Fibroblast of skin of scalp (primary cell): ENCODE data around the gene POMT2. TPM values are rescaled to one million over a fixed set of nuclear protein-coding genes. Genes with fewer than 3 reads are reported as not detected.
"Not testable (repeated sequence)": the region's sequence is repeated elsewhere in the genome, so short reads cannot be mapped to it uniquely, and the experiment has no call there.

Experiments used
- DNase-seq: peaks from one replicate; pipeline ENCODE4 v3.0.0-alpha.2; 2013
- polyA plus RNA-seq, 2 experiments: library from polyadenylated mRNA; unstranded; fragments of 120-200 nt; gene quantifications; one replicate each; pipeline ENCODE4 v1.2.1, GENCODE V29; 2013; ENCODE audit not compliant: insufficient read length in 2 of 2

POMT2 gene, protein sequence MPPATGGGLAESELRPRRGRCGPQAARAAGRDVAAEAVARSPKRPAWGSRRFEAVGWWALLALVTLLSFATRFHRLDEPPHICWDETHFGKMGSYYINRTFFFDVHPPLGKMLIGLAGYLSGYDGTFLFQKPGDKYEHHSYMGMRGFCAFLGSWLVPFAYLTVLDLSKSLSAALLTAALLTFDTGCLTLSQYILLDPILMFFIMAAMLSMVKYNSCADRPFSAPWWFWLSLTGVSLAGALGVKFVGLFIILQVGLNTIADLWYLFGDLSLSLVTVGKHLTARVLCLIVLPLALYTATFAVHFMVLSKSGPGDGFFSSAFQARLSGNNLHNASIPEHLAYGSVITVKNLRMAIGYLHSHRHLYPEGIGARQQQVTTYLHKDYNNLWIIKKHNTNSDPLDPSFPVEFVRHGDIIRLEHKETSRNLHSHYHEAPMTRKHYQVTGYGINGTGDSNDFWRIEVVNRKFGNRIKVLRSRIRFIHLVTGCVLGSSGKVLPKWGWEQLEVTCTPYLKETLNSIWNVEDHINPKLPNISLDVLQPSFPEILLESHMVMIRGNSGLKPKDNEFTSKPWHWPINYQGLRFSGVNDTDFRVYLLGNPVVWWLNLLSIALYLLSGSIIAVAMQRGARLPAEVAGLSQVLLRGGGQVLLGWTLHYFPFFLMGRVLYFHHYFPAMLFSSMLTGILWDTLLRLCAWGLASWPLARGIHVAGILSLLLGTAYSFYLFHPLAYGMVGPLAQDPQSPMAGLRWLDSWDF
- polyA plus RNA-seq (2013, experiment 1 of 2; ENCODE audit: insufficient read length), result 25.3 TPM
- 24.4 TPM for polyA plus RNA-seq (2013, experiment 2 of 2; ENCODE audit: insufficient read length)

DNA sequence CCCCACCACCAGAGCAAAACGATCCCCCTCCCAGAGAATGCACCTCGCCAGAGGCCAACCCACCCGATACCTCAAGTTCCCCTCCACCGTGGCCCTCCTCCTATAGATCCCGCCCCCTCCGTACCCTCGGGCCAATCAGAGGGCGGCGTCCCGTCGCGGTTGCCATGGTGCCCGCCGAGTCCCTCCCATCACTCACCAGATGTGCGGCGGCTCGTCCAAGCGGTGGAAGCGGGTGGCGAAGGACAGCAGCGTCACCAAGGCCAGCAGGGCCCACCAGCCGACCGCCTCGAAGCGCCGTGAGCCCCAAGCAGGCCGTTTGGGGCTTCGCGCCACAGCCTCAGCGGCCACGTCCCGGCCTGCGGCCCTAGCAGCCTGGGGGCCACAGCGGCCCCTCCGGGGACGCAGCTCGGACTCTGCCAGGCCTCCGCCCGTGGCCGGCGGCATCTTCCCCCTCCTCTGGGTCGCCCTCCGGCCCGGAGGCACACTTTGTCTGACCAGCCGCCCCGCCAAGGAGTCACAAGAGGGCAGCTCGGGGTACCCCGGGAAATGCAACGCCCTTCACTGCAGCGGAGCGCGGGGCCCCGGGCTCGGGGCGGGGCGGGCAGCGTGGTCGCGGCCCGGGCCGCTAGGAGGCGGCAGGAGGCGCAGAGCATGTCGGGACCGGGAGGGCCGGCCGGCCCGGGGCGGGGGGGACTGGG, at the start of gene POMT2:
TSS of gene POMT2 (minus strand) at position 646 of the 698 bp plus-strand sequence. CDS start at position 444, 202 bp downstream.
- peak; percentile 90 for DNase-seq

DNA sequence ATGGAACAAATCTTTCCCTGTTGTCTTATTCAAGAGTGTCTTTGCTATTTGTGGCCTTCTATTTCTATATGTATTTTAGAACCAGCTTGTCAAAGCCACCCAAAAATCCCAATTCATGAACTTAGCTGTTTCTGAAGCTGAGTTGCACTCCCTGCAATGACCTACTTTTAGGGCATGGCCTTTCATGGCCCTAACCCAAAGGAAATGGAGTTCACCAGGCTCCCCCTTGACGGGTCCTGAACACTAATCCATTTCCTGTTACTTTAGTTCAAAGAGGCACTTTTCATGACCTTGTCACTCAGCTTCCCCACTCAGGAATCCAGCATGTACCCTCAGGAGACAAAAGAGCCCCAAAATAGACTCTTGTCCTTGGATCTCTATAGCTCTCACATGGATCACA, 48.6 kb upstream of the POMT2 start:
- no peak for DNase-seq

DNA sequence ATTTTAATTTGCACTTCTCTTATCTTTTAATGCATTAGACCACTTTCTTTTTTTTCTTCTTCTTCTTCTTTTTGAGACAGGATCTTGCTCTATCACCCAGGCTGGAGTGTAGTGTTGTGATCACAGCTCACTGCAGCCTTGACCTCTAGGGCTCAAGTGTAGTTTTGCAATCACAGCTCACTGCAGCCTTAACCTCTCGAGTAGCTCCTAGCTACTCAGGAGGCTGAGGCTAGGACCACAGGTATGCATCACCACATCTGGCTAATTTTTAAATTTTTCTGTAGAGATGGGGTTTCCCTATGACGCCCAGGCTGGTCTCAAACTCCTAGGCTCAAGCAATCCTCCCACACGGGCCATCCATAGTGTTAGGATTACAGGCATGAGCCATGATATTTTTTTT, 43.5 kb upstream of the POMT2 start:
- DNase-seq, result no peak

DNA sequence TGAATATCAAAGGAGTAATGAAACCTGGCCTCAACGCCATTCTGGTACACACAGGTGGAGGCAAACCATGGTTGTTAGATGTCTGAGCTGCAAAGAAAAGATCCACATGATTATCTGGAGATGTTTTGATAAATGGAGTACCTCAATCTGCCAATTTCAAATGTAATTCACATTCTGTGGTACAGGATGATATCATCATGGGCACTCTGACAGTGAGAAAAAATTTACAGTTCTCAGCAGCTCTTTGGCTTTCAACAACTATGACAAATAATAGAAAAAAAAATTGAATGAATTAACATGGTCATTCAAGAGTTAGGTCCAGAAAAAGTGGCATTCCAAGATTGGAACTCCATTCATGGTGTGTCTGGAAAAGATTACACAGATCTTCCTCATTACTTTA, 38.9 kb upstream of the POMT2 start:
- DNase-seq, result no peak

DNA sequence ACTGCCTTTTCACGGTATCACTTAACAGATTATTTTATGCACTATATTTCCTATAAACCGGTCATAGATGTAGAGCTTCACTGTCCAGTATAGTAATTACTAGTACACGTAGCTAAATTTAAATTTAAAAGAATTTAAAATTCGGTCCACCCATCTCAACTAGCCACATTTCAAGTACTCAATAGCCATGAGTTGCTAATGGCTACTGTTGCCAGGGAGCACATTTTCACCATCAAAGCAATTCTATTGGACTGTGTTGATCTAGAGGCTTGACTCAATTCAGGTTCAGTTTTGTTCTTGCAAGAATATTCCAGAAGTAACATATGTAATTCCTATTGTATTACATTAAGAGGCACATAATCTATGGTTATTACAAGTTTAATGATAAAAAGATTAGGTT, 36.2 kb upstream of the POMT2 start:
- no peak for DNase-seq

DNA sequence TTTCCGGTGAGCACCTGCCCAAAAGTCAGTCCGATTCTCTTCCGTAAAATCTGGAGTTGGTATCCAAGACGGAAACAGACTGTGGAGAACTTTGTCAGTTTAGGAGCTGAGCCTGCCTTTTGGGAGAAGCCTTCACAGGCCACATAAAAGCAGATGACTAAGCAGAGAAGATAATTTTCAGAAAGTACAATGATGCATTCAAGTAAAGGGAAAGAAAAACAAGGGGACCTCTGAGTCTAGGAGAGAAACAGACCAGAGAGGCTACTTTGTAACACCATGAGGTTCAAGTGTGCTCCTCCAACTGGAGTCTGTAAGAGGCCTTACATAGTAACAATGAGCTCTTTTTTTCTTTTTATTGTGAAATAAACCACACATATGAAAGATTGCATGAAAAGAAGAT, 35.1 kb upstream of the POMT2 start:
- DNase-seq, result no peak

DNA sequence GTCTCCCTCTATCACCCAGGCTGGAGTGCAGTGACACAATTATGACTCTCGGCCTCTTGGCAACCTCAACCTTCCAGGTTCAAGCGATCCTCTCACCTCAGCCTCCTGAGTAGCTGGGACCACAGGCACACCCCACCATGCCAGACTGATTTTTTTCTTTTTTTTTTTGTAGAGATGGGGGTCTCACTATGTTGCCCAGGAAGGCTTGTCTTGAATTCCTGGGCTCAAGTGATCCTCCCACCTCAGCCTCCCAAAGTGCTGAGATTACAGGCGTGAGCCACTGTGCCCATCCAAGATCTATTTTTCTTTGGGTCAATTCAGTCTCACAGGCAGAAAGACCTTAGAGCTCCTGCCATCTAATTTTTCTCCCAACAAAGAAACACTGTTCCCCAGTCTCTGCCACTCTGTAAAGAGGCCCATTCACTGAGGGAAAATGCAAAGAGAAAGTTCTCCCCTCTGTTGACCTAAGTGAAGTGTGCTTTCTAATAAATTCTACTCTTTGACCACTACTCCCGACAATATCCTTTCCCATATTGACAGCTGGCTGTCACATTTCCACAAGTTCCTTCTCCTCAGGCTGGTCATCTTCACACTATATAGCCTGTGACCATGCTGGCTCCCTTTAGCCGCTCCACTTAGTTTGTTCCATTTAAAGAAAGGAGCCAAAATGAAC, 32.9 kb upstream of the POMT2 start:
- no peak for DNase-seq

DNA sequence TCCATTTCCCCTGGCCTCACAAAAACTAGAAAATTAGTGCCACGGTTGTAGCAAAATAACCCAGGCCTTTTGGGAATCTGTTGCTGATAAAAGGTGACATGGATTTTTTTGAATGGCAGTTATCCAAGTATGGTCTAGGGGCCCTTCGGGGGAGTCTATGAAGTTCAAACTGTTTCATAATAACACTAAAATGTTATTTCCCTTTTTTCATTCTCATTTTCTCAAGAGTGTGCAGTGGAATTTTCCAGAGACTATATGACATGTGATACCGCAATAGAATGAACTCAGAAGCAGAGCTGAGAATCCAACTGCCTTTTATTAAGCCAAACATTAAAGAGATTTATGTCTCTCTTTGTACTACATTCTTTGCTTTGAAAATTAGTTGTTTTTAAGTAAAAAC, 27.1 kb upstream of the POMT2 start:
- DNase-seq, result no peak

DNA sequence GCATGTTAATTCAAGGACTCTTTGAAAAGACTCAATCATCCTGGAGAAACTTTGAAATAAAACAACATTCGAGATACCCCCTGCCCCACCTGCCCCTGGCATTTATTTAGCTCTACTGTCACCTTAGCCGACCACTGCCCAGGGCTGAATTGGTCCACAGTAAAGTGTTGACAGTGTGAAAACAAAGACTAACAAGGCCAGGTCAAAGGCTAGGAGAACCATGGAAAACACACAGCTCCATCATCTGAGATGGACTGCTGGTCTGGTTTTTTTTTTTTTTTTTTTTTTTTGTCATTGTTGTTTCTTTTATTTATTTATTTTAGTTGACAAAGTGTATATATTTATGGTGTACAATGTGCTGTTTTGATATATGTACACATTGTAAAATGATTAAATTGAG, 25.8 kb upstream of the POMT2 start:
- DNase-seq, result no peak

DNA sequence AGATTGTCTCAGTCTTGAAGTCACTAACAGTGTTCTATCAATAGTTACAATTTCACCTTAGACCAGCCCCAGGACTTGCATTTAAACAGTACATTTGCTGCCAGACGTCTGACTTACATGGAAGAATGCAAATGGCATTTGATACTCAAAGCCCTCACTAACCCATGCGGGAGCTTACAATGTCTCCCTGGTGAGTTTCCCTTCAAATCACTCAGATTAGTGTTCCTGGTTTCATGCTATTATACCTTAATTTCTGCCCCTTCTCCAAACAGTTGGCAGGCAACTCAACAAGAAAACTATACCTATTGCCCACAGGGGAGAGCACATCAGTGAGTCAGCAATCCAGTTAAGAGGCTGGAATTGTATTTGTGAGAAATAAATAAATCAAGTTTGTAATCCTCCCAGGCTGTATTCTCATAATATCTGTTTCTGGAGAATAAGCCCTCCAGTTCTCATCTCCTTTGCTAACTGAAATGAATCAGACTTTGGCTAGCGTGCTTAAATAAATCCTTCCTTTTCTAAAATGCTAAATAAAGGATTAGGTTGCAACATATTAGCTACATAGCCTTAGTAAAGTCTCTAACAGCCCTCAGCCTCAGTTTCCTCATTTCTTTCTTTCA, 23.8 kb upstream of the POMT2 start:
- no peak for DNase-seq

DNA sequence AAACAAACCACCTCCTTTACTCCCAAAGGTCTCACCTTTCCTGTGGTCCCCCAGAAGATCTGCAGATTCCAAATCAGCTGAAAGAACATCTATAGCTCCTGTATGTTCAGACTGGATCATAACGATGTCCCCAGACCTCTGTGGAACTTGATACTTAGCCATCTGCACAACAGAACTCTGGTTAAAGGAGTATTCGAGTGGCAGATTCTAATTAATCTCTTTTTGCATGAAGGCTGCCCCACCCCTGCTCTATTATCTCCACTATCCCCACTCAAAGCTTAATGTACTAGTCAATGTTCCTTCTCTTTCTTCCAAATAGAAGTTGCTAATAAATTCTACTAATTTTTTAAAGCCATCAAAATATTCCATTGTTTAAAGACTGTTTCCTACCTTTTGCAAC, 23.0 kb upstream of the POMT2 start:
- DNase-seq, result no peak

DNA sequence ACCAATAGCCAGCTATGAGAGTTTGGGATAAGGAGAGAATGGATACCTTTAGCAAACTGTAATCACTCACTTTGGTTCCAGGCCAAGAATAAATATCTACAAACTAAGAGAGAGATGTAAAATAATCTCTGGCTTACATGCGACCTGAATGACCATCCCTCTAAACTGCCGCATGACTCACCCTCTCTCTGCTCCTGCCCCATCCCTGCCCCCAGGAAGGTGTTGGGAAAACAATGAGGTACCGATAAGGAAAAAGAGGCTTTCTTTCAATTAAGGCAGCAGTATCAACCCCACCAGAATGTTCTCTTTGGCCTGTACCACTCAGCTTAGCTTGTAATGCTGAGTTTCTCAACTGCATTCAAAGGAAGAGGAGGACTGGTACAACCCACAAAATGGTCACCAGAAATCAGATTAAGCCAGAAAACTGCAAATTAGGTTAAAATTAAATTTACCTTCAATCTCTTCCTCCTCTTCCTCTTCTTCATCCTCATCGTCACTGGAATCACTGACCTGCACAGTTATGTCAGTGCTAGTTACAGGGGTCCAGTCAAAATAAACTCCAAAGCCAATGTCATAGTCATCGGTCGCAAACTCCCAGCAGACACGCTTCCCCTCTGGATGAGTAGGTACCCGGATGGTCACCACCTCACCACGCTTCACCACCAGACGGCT, 22.2 kb upstream of the POMT2 start:
- no peak for DNase-seq

DNA sequence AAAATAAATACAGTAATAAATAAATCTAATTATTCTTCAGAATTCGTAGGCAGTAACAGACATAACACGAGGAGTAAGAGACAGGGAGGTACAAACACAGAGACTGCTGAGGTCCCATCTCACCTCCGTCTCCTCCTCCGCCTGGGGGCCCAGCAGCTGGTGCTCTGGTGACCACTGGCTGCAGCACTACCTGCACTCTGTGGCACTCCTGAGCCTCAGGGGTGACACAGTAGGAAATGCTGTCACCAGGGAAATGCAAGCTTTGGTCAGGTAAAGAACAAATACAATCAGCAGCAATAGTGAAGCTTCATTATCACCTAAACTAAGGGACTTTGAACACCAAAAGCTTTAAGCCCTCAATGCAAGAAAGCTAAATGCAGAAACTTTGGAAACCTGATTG, 19.7 kb upstream of the POMT2 start:
- no peak for DNase-seq

DNA sequence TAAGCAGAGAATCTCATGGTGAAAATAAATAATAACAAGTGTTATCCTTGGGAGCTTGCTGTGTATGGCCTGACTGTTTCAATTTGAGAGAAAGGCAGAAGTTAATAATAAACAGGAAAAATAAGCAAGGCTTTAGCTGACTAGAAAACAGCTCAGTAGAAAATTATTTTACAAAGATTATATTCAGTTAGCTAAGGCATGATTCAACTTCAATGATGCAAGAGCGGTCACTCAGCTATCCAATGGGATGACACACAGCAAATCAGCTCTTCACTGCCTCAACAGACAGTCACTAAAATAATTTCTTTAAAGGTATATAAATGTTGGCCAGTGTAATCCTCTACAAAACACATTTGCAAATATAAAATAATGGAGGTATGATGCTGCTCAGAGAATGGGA, 18.7 kb upstream of the POMT2 start:
- peak; percentile 42 for DNase-seq

DNA sequence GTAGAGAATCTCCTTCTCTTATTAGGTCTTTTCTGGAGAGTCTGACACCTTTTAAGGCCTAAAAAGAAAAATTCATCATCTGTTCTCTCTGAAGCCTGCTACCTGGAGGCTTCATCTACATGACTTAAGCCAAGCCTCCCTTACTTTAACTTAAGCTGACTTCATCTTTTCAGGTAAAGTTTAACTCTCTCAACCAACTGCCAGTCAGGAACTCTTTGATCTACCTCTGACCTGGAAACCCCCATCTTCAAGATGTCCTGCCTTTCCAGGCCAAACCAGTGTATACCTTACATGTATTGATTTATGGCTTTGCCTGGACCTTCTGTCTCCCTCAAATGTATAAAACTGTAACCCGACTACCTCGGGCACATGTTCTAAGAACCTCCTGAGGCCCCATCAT, 17.6 kb upstream of the POMT2 start:
- DNase-seq, result no peak

DNA sequence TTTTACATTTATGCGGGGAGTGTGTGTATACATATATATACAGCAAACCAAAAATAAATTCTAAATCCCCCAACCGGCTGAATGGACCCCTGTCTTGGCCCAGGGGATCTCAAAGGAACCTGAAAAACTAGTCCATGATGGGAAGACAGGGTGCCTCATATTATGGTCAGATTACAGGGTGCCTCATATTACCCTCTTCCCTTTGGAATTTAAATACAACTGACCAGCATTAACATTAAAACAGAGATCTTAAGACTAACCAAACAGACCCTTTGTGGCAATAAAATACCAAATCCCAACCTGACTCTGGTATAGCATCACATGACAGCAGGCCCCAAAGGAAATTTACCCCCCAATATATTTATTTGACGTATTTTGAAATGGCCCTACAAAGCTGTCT, 17.2 kb upstream of the POMT2 start:
- DNase-seq, result no peak

DNA sequence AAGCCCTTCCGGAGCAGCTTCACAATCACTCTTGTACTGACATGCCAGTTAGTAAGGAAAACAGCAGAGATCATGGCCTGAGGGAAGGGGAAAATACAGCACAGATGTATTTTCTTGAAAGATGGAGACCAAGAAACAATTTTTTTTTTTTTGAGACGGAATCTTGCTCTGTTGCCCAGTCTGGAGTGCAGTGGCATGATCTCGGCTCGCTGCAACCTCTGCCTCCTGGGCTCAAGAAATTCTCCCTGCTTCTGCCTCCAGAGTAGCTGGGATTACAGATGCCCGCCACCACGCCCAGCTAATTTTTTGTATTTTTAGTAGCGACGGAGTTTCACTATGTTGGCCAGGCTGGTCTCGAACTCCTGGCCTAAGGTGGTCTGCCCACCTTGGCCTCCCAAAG, 16.6 kb upstream of the POMT2 start:
- DNase-seq, result not testable (repeated sequence)

DNA sequence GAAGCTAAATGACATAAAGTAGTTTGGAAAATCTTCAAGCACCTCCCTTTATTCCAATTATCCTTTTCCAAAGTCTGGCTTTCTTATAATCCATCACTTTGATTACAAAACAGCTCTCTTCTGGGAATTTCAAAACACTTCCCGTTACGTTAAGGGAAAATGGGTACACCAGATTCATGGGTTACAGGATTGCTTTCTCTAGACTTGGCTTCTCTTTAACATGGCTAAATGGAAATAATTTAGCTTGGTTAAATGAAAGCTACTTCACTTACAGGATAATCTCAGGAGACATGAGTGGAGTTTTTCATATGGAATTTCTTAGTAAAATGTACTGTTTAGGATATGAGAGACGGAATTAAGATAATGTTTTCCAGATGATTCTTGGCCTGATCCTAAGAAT, 14.9 kb upstream of the POMT2 start:
- no peak for DNase-seq

DNA sequence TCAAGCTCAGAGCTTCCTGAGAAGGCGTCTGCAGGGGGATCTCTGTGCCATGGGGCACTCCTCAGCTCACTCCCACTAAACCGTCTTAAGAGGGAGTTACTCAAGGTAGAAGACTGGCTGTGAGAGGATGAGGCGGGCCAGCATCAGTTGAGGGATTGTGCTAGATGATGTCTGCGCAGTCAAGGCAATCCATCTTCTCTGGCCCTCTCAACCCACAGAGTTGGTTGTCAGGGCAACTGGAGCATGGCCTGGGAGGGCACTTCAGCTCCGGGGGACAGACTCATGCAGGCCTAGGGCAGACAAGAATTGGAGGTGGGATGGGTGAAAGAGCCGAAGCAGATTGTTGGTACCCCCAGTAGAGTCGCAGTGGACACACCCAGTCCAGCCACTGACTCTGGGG, 9.2 kb upstream of the POMT2 start:
- DNase-seq, result no peak

DNA sequence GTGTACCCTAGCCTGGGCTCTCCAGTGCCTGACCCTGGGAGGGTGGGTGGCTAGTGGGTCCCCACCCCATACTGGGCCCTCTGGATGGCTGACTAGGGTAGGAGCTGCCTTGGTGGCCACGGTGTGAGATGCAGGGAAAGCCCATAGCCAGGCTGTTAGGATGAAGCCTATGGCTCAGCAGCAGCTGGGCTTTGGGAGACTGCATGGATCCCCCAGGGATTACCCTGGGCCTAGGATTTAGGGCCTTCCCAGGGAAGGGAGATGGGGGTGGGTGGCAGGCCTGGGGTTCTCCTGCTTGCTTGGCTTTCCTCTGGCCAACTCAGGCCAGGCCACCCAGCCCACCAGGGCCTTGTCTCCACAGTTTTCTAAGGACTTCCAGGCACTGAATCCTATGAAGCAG, 6.4 kb upstream of the POMT2 start:
- no peak for DNase-seq

DNA sequence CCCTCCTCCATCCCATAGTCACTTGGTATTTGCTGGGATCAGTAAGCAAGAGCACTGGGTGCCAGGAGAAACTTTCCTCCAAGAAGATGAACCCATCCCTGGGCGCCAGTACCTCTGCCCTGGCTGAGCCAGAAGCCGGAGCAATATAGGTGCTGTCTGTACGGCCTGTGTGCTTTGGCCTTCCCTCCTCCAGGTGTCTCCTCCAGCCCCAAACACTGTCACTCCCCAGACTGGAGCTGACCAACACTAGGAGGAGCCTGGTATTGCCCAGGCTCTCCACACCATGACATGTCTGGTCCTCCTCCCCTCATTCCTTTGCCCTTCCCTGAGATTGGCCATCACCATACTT, 5.0 kb upstream of the POMT2 start:
- DNase-seq, result no peak
